Liver (tissue), 9 donors: ENCODE data around the gene WARS2. TPM values are rescaled to one million over a fixed set of nuclear protein-coding genes. Genes with fewer than 3 reads are reported as not detected.

Experiments used
- DNase-seq: peaks from one replicate; pipeline ENCODE4 v3.0.0-alpha.2; 2017; ENCODE audit warnings: low spot score
- H3K27ac ChIP-seq, 2 donors: one replicate each; pipeline ENCODE4 v1.7.0; 2013; ENCODE audit warnings: inconsistent platforms in 2 of 2, low read length in 2 of 2, control low read depth in 1 of 2, low read depth in 1 of 2, mild to moderate bottlenecking in 1 of 2
- H3K27me3 ChIP-seq, 4 donors: one replicate each; pipeline versions ENCODE4 v1.6.1 to v1.7.0; 2013; ENCODE audit warnings: low read length in 3 of 4, inconsistent platforms in 1 of 4, mild to moderate bottlenecking in 1 of 4, moderate library complexity in 1 of 4; ENCODE audit not compliant: control insufficient read depth in 4 of 4, insufficient read depth in 4 of 4
- H3K36me3 ChIP-seq, 4 donors: one replicate each; pipeline versions ENCODE4 v1.6.1 to v1.7.0; 2013; ENCODE audit warnings: low read length in 3 of 4, mild to moderate bottlenecking in 3 of 4, low read depth in 1 of 4, moderate library complexity in 1 of 4; ENCODE audit not compliant: control insufficient read depth in 4 of 4, insufficient read depth in 3 of 4
- H3K4me1 ChIP-seq, 4 donors: one replicate each; pipeline versions ENCODE4 v1.6.1 to v1.7.0; 2013; ENCODE audit warnings: low read length in 3 of 4, mild to moderate bottlenecking in 3 of 4, moderate library complexity in 1 of 4; ENCODE audit not compliant: control insufficient read depth in 4 of 4, insufficient read depth in 4 of 4
- H3K4me3 ChIP-seq, 3 donors: one replicate each; pipeline versions ENCODE4 v1.6.1 to v1.7.0; 2013; ENCODE audit warnings: low read length in 3 of 3, control low read depth in 1 of 3, low read depth in 1 of 3, mild to moderate bottlenecking in 1 of 3
- H3K9ac ChIP-seq, 2 donors: one replicate each; pipeline ENCODE4 v1.7.0; 2013; ENCODE audit warnings: low read length in 2 of 2, mild to moderate bottlenecking in 2 of 2, moderate library complexity in 2 of 2, control low read depth in 1 of 2, low read depth in 1 of 2
- H3K9me3 ChIP-seq, 4 donors: one replicate each; pipeline versions ENCODE4 v1.6.1 to v1.7.0; 2013; ENCODE audit warnings: low read length in 3 of 4; ENCODE audit not compliant: control insufficient read depth in 4 of 4
- ATF3 ChIP-seq: IDR thresholded peaks from 2 replicates; pipeline ENCODE4 v1.6.1; 2016; ENCODE audit warnings: antibody characterized with exemption
- CTCF ChIP-seq: fragments of 150-350 bp; IDR thresholded peaks from 2 replicates; pipeline ENCODE4 v1.5.1; 2017; ENCODE audit warnings: improper control_type of control experiment, low read depth, low read length; ENCODE audit not compliant: missing input control
- EGR1 ChIP-seq, 2 donors: IDR thresholded peaks; 2 replicates each; pipeline ENCODE4 v1.6.1; 2016 to 2018; ENCODE audit warnings: antibody characterized with exemption in 2 of 2, low read depth in 2 of 2
- FOXA1 ChIP-seq: IDR thresholded peaks from 2 replicates; pipeline ENCODE4 v1.6.1; 2016; ENCODE audit warnings: antibody characterized with exemption
- FOXA2 ChIP-seq: IDR thresholded peaks from 2 replicates; pipeline ENCODE4 v1.6.1; 2016; ENCODE audit warnings: antibody characterized with exemption
- GABPA ChIP-seq, 2 donors: IDR thresholded peaks in 1 of 2; conservative IDR thresholded peaks in 1 of 2; 2 replicates each; pipeline ENCODE4 v1.6.1; 2016; ENCODE audit warnings: antibody characterized with exemption in 2 of 2, mild to moderate bottlenecking in 1 of 2, moderate library complexity in 1 of 2
- HNF4A ChIP-seq, 2 donors: conservative IDR thresholded peaks; 2 replicates each; pipeline ENCODE4 v1.6.1; 2016; ENCODE audit warnings: antibody characterized with exemption in 2 of 2, mild to moderate bottlenecking in 2 of 2
- HNF4G ChIP-seq: IDR thresholded peaks from 2 replicates; pipeline ENCODE4 v1.6.1; 2016; ENCODE audit warnings: antibody characterized with exemption
- JUND ChIP-seq, 2 donors: IDR thresholded peaks; 2 replicates each; pipeline ENCODE4 v1.6.1; 2016; ENCODE audit warnings: antibody characterized with exemption in 2 of 2
- MAX ChIP-seq: IDR thresholded peaks from 2 replicates; pipeline ENCODE4 v1.6.1; 2016; ENCODE audit warnings: antibody characterized with exemption
- NR2F2 ChIP-seq: IDR thresholded peaks from 2 replicates; pipeline ENCODE4 v1.6.1; 2016; ENCODE audit warnings: antibody characterized with exemption
- RAD21 ChIP-seq, 2 donors: IDR thresholded peaks; 2 replicates each; pipeline ENCODE4 v1.6.1; 2016; ENCODE audit warnings: antibody characterized with exemption in 2 of 2, mild to moderate bottlenecking in 2 of 2
- REST ChIP-seq: IDR thresholded peaks from 2 replicates; pipeline ENCODE4 v1.6.1; 2016; ENCODE audit warnings: antibody characterized with exemption, mild to moderate bottlenecking
- RXRA ChIP-seq, 2 donors: IDR thresholded peaks; 2 replicates each; pipeline ENCODE4 v1.6.1; 2017 to 2018; ENCODE audit warnings: antibody characterized with exemption in 2 of 2, mild to moderate bottlenecking in 1 of 2
- SP1 ChIP-seq: IDR thresholded peaks from 2 replicates; pipeline ENCODE4 v1.6.1; 2018; ENCODE audit warnings: antibody characterized with exemption, mild to moderate bottlenecking
- TAF1 ChIP-seq: conservative IDR thresholded peaks from 2 replicates; pipeline ENCODE4 v1.6.1; 2016; ENCODE audit warnings: antibody characterized with exemption, mild to moderate bottlenecking
- YY1 ChIP-seq: IDR thresholded peaks from 2 replicates; pipeline ENCODE4 v1.6.1; 2016; ENCODE audit warnings: antibody characterized with exemption, mild to moderate bottlenecking
- ZBTB33 ChIP-seq: IDR thresholded peaks from 2 replicates; pipeline ENCODE4 v1.6.1; 2016; ENCODE audit warnings: antibody characterized with exemption
- WGBS: extraction: QIAGEN DNeasy Blood & Tissue Kit; methylation state at CpG from one replicate; pipeline ENCODE4 v1.1.7; 2013; 5-methylcytosine and 5-hydroxymethylcytosine counted together
- polyA plus RNA-seq, 2 donors: library from polyadenylated mRNA; stranded (reverse) in 1 of 2; unstranded in 1 of 2; fragments of 200-250 nt in 1 of 2; fragments of >200 nt in 1 of 2; fragmentation: Nextera tagmentation in 1 of 2; extraction: Ambion mirVana in 1 of 2; gene quantifications; one replicate each; pipeline versions ENCODE4 v1.2.1 to v1.2.3, GENCODE V29; 2013 to 2015
- total RNA-seq, 2 donors: library from RNA; depleted of rRNA; stranded (reverse); fragments of >200 nt; gene quantifications; one replicate each; pipeline ENCODE4 v1.2.3, GENCODE V29; 2014
- donor health status: healthy.
- donor health status: healthy.
- donor health status: healthy.
- donor health status: healthy.
- donor health status: healthy.

The WARS2 gene
- total and polyA plus RNA-seq, 4 donors, result 3.5 to 14.5 (median 7.0) TPM

- Histone ChIP-seq H3K36me3 (no peaks in the 10 kb centered on the region), H3K9ac (no peak overlapping the region), H3K4me3 (no peak overlapping the region), H3K27me3 (no peaks in the 10 kb centered on the region), H3K4me1 (peaks cover 0 to 16% (median 11%) of the 10 kb centered on the region in 4 donors), H3K27ac (no peak overlapping the region), H3K9me3 (no peaks in the 10 kb centered on the region)
- 64% methylated on average over 3 of the region's 3 CpGs for WGBS
- DNase-seq, result no peak
- TF ChIP-seq RXRA (IDR thresholded peaks at IDR 0.05), result no peak
- TF ChIP-seq ZBTB33, result no peak
- TF ChIP-seq EGR1 (IDR thresholded peaks at IDR 0.05; ENCODE audit: low read depth in 2 of 2), result no peak
- no peak for TF ChIP-seq YY1
- no peak for TF ChIP-seq FOXA1
- no peak for TF ChIP-seq GABPA (IDR thresholded peaks at IDR 0.05 in 1 of 2, conservative IDR thresholded peaks at IDR 0.05 in 1 of 2)
- TF ChIP-seq REST, result no peak
- no peak for TF ChIP-seq MAX
- no peak for TF ChIP-seq HNF4G
- TF ChIP-seq TAF1, result no peak
- no peak for TF ChIP-seq SP1
- TF ChIP-seq ATF3, result no peak
- no peak for TF ChIP-seq JUND (IDR thresholded peaks at IDR 0.05)
- no peak for TF ChIP-seq NR2F2
- no peak for TF ChIP-seq RAD21 (IDR thresholded peaks at IDR 0.05)
- no peak for TF ChIP-seq FOXA2
- no peak for TF ChIP-seq HNF4A (conservative IDR thresholded peaks at IDR 0.05)
- TF ChIP-seq CTCF, result no peak
These were observed 4.1 kb downstream of the WARS2 start for GRCh38 chr1:119136401-119136800.
